Measurements from ENCODE around the gene PRKCD. TPM values are rescaled to one million over a fixed set of nuclear protein-coding genes. Genes with fewer than 3 reads are reported as not detected.

The PRKCD gene
- total RNA-seq, 1 experiment from 2014 or later: 30.9 TPM

DNA sequence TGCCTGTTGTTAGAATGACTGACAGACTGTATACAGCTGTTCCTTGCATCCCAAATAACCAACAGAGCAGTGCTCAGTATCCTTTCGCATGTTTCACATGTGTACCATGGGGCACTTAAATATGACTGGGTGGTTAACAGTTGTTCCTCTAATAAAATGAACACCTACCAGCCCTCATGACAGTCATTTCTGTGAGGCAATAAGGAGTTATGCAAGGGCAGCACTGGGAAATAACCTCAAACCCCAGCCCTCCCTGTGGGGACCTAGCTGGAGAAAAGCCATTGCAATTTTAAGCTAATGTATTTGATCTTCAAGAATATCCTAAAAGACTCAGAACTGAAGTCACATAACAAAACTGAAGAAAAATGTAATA lies 38.1 kb upstream of the PRKCD start:
- H3K36me3 ChIP-seq (ENCODE audit: control insufficient read depth, insufficient read depth, low read length): no peaks in the 10 kb centered on the region; the same call in 1 of the 2 replicates
- no peaks in the 10 kb centered on the region for H3K4me1 ChIP-seq
- Mint-ChIP-seq H3K27me3 (ENCODE audit: insufficient read depth, unreplicated experiment) (no peaks in the 10 kb centered on the region), H3K36me3 (ENCODE audit: insufficient read depth, unreplicated experiment) (peaks cover 33% of the 10 kb centered on the region), H3K4me1 (ENCODE audit: low read depth, unreplicated experiment) (no peaks in the 10 kb centered on the region), H3K27ac (ENCODE audit: unreplicated experiment) (no peak overlapping the region), H3K4me3 (ENCODE audit: unreplicated experiment) (no peak overlapping the region), H3K9me3 (ENCODE audit: unreplicated experiment) (no peaks in the 10 kb centered on the region)
- intact Hi-C loops (cut with micrococcal nuclease; ENCODE audit: unreplicated experiment): no loop called here
- CTCF ChIA-PET: no interaction called here
- no peaks in the 10 kb centered on the region for H3K9me3 ChIP-seq
- no peak overlapping the region for H3K4me3 ChIP-seq (ENCODE audit: low read depth, low read length)
- no TSS peak for BruUV-seq (replicated peaks)
- TF ChIP-seq, protein P1, sequence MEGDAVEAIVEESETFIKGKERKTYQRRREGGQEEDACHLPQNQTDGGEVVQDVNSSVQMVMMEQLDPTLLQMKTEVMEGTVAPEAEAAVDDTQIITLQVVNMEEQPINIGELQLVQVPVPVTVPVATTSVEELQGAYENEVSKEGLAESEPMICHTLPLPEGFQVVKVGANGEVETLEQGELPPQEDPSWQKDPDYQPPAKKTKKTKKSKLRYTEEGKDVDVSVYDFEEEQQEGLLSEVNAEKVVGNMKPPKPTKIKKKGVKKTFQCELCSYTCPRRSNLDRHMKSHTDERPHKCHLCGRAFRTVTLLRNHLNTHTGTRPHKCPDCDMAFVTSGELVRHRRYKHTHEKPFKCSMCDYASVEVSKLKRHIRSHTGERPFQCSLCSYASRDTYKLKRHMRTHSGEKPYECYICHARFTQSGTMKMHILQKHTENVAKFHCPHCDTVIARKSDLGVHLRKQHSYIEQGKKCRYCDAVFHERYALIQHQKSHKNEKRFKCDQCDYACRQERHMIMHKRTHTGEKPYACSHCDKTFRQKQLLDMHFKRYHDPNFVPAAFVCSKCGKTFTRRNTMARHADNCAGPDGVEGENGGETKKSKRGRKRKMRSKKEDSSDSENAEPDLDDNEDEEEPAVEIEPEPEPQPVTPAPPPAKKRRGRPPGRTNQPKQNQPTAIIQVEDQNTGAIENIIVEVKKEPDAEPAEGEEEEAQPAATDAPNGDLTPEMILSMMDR (IDR thresholded peaks at IDR 0.05; ENCODE audit: insufficient read depth in 1 of 2, low read depth in 1 of 2, low read length in 1 of 2, severe bottlenecking in 1 of 2, unreplicated experiment in 1 of 2): no peak
- H3K27me3 ChIP-seq (replicated peaks; ENCODE audit: control insufficient read depth, insufficient read depth, low read length): no peaks in the 10 kb centered on the region
- POLR2A ChIA-PET: no interaction called here
- no peak for DNase-seq

DNA sequence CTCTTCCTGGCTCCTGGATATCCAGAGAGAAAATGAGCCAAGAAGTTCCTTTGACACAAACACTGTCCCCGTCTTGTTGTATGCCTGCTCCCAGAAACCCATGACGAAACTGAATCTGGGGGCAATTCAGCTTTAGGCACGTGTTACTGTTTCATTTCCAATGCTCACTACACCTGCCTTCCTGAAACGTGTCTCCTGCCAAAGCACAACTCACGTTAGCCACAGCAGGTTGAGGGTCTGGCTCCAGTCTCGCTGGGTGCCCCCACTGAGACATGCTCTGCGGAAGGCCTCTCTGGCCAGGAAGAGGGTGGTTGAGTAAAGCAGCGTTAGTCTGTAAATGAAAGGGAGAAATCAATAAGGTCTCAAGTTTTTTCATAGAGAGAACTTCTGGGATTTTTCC lies 37.5 kb upstream of the PRKCD start:
- H3K36me3 ChIP-seq (ENCODE audit: control insufficient read depth, insufficient read depth, low read length): no peaks in the 10 kb centered on the region; the same call in 1 of the 2 replicates
- TF ChIP-seq, protein P1 (IDR thresholded peaks at IDR 0.05; ENCODE audit: insufficient read depth in 1 of 2, low read depth in 1 of 2, low read length in 1 of 2, severe bottlenecking in 1 of 2, unreplicated experiment in 1 of 2): no peak
- H3K4me1 Mint-ChIP-seq (ENCODE audit: low read depth, unreplicated experiment): no peaks in the 10 kb centered on the region

GRCh38 chr3:53123953-53124352 lies 37.1 kb upstream of the PRKCD start:
- H3K4me1 Mint-ChIP-seq (ENCODE audit: low read depth, unreplicated experiment): no peaks in the 10 kb centered on the region
- no peaks in the 10 kb centered on the region for H3K4me1 ChIP-seq
- intact Hi-C loops (cut with micrococcal nuclease; ENCODE audit: unreplicated experiment): no loop called here
- peaks cover 29% of the 10 kb centered on the region for H3K36me3 Mint-ChIP-seq (ENCODE audit: insufficient read depth, unreplicated experiment)
- ChIA-PET POLR2A (no interaction called here), CTCF (no interaction called here)
- no peaks in the 10 kb centered on the region for H3K9me3 ChIP-seq
- no peaks in the 10 kb centered on the region for H3K27me3 Mint-ChIP-seq (ENCODE audit: insufficient read depth, unreplicated experiment)
- TF ChIP-seq, protein P1 (IDR thresholded peaks at IDR 0.05; ENCODE audit: insufficient read depth in 1 of 2, low read depth in 1 of 2, low read length in 1 of 2, severe bottlenecking in 1 of 2, unreplicated experiment in 1 of 2): no peak
- no peaks in the 10 kb centered on the region for H3K9me3 Mint-ChIP-seq (ENCODE audit: unreplicated experiment)
- BruUV-seq (replicated peaks): no TSS peak
- H3K36me3 ChIP-seq (ENCODE audit: control insufficient read depth, insufficient read depth, low read length): no peaks in the 10 kb centered on the region; the same call in 1 of the 2 replicates
- no peak for DNase-seq
- H3K4me3 ChIP-seq (ENCODE audit: low read depth, low read length): no peak overlapping the region
- no peak overlapping the region for H3K27ac Mint-ChIP-seq (ENCODE audit: unreplicated experiment)
- H3K27me3 ChIP-seq (replicated peaks; ENCODE audit: control insufficient read depth, insufficient read depth, low read length): no peaks in the 10 kb centered on the region
- no peak overlapping the region for H3K4me3 Mint-ChIP-seq (ENCODE audit: unreplicated experiment)

More for the DNA sequence above, 37.5 kb upstream of the PRKCD start:
- Histone ChIP-seq H3K27me3 (replicated peaks; ENCODE audit: control insufficient read depth, insufficient read depth, low read length) (no peaks in the 10 kb centered on the region), H3K9me3 (no peaks in the 10 kb centered on the region), H3K4me3 (ENCODE audit: low read depth, low read length) (no peak overlapping the region), H3K4me1 (no peaks in the 10 kb centered on the region)
- Mint-ChIP-seq H3K36me3 (ENCODE audit: insufficient read depth, unreplicated experiment) (peaks cover 29% of the 10 kb centered on the region), H3K4me3 (ENCODE audit: unreplicated experiment) (no peak overlapping the region), H3K27me3 (ENCODE audit: insufficient read depth, unreplicated experiment) (no peaks in the 10 kb centered on the region), H3K9me3 (ENCODE audit: unreplicated experiment) (no peaks in the 10 kb centered on the region), H3K27ac (ENCODE audit: unreplicated experiment) (no peak overlapping the region)
- DNase-seq: no peak
- POLR2A ChIA-PET: no interaction called here
- CTCF ChIA-PET: no interaction called here
- no TSS peak for BruUV-seq (replicated peaks)
- intact Hi-C loops (cut with micrococcal nuclease; ENCODE audit: unreplicated experiment): no loop called here

All from Caco-2 (cell line).